ENCODE data around the gene TPCN1.
"Not testable (repeated sequence)": the region's sequence is repeated elsewhere in the genome, so short reads cannot be mapped to it uniquely, and the experiment has no call there.

TPCN1 gene

DNA sequence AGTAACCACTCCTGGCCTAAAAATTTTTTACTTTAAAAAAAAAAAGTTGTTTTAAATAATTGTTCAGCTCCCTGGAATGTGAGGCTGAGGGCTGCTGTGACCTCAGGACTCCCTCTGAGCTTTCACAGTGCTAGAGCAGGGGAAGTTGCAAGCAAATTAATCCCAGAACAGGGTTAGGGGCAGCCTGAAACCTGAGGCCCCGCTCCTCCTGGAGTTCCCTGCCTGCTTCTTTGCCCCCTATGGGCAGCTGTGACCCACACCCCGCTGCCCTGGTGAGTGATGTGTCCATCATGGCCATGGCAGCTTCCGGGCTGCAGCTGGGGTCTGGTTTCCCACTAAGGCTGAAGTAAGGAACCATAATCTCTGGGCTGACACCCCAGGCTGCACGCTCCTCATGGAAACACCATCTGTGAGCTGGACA lies 26.3 kb upstream of the TPCN1 start:
- H3K27ac ChIP-seq: peak overlapping the region in 8 of 21 experiments; percentile 4 to 68 (median 52)

DNA sequence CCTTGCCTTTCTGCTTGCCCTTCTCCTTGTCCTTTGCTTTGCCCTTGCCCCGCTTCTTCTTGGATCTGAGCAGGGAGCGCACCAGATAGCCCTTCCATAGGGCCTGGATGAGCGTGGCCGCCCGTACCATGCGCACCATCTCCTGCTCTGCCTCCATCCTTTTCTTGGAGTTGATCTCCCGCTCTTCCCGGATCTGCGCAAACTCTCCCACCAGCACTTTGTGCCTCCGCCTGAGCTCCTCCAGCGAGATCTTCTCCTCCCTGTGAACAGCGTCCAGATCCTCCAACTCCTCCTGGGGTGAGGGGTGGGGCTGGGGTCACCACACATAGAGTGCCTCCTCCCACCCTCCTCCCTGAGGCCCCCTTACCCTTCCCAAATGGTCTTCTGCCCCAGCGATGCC lies 25.7 kb upstream of the TPCN1 start:
- Histone ChIP-seq H3K4me3 (no peak overlapping the region), H3K27ac (peak overlapping the region in 7 of 21 experiments; percentile 4 to 68 (median 61))

More for the DNA sequence above, 26.3 kb upstream of the TPCN1 start:
- H3K4me3 ChIP-seq: no peak overlapping the region

DNA sequence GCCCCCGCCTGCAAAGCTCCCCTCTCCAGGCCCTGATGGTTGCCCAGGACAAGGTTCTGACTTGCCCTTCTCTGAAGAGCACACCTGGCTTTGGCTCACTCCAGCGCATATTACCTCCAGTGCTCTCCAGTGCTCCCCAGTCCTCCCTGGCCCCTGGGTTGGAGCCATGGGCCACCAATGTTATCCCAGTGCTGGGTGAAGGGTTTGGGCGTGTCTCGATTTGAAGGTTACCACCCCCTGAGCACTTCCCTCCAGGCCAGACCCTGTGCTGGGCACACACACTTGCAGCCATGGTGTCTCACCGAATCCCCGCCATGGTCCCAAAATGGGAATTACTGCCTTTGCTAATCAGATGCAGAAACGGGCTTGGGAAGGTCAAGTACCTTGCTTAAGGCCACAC lies 24.7 kb upstream of the TPCN1 start:
- no peak overlapping the region for H3K27ac ChIP-seq
- H3K4me3 ChIP-seq: no peak overlapping the region

DNA sequence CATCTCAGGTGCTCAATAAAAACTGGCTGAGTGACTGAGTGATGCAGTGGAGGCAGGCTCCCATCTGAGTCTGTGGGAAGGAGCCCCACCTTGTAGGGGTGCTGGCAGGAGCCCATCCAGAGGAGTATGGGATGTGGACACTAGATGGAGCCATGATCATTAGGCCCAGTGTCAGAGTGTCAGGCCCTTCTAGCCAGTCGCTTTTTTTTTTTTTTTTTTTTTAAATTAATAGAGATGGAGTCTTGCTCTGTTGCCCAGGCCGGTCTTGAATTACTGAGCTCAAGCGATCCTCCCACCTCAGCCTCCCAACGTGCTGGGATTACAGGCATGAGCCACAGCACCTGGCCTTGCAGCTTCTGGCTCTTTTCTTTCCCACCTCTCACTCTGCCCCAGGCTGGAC lies 24.3 kb upstream of the TPCN1 start:
- no peak overlapping the region for H3K27ac ChIP-seq

DNA sequence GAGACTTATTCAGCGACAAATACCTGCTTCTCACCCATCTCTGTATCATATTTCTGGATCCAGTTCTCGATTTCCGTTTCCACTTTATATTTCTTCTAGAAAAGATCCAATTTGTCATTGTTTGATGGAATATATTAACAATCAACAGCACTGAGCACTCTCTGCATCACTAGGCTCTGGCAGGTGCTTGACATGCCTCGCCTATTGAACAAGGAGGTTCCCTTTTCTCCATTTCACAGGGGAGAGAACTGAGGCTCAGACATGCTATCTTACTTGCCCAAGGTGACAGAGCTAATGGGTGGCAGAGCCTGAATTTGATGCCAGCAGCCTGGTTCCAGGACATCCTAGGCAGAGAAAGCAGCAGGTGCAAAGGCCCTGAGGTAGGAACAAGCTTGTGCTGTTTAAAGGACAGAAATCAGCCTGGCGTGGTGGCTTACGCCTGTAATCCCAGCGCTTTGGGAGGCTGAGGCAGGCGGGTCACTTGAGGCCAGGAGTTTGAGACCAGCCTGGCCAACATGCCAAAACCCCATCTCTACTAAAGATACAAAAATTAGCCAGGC lies 23.7 kb upstream of the TPCN1 start:
- no peak overlapping the region for H3K27ac ChIP-seq
- no peak overlapping the region for H3K4me3 ChIP-seq

More for the DNA sequence above, 24.3 kb upstream of the TPCN1 start:
- no peak overlapping the region for H3K4me3 ChIP-seq

DNA sequence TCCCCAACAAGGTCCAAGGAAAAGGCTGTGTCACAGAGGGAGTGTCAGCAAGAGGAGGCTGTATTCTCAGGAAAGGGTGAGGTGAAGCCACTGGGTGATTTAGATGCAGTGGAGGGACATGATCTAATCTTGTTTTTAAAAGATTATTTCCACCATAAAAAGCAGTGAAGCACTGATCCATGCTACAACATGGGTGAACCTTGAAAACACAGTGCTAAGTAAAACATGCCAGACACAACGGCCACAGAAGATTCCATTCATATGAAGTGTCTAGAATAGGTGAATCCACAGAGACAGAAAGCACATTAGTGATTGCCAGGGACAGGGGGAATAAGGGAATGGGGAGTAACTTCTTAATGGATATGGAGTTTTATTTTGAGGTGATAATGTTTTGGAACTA lies 23.0 kb upstream of the TPCN1 start:
- Histone ChIP-seq H3K4me3 (no peak overlapping the region), H3K27ac (no peak overlapping the region)

DNA sequence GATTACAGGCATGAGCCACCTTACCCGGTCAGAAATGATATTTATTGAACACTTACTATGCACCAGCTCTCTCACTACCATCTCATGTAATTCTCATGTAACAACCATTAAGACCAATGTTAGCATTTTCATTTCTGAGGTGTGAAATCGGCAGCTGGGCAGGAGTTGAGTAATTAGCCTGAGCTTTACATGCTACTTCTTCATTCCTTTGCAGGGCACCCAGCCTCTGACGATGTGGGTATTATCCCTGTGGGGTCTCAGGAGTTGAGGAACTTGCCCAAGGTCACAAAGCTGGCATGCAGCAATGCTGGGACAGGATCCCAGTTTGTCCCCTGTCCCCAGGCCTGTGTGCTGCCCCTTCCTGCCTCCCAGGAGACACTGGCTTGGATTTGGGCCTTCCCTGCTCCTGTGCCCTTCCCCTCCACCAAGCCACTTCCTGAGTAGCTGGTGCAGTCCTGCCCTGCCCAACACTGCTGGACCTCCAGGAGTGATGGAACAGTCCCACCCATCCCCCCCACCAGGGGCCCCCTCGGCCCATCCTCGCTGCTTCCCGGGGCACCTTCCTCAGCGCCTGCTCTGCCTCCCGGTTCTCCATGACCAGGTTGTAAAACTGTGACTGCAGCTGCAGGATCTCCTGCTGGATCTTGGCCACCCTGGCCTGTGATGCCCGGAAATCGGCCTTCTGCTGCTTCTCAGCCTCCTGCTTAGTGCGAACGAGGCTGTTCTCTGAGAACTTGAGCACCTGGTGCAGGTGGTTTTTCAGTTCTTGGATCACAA lies 21.1 kb upstream of the TPCN1 start:
- Histone ChIP-seq H3K27ac (no peak overlapping the region), H3K4me3 (no peak overlapping the region)

DNA sequence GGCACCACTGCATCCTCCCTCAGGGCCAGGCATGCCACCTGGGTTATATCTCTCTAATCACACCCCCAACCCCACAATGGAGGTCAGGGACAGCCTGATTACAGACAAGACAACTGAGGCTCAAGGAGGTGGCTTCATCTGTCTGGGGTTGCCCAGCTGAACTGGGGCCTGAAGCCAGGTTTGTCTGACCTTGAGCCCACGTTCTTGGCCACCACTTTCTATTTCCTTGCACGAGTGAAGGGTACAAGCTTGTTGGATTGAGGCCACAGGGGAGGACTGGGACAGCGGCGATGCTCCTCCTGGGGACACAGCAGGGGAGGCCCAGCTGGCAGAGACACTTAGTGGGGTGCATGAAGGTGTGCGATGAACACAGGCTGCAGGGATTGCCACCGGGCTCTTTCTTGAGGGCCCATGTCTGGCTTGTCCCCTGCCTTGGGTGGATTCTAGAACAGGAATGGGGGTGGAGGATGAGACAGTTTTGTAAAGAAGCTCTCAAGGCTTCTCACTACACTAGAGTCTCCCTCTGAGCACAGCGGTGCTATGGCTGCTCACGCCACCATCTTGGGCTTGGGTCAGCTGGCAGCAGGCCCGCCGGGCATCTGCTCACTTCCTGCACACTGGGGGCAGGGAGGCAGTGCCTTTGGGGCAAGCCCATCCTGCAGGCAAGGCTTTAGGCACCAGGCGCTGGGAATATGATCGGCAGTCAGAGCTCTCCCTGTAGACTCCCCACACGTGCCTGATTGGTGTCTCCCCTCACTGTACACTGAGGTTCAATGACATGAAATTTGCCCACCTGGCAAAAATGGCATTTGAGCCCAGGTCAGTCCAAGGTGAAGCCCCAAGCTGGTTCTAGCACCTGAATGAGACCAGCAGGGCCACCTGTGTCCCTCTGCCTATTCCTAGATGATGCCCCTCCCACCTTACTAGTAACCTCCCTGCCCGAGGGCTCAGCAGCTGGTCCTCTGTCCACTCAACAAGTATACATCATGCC lies 19.8 kb upstream of the TPCN1 start:
- Histone ChIP-seq H3K27ac (no peak overlapping the region), H3K4me3 (no peak overlapping the region)

DNA sequence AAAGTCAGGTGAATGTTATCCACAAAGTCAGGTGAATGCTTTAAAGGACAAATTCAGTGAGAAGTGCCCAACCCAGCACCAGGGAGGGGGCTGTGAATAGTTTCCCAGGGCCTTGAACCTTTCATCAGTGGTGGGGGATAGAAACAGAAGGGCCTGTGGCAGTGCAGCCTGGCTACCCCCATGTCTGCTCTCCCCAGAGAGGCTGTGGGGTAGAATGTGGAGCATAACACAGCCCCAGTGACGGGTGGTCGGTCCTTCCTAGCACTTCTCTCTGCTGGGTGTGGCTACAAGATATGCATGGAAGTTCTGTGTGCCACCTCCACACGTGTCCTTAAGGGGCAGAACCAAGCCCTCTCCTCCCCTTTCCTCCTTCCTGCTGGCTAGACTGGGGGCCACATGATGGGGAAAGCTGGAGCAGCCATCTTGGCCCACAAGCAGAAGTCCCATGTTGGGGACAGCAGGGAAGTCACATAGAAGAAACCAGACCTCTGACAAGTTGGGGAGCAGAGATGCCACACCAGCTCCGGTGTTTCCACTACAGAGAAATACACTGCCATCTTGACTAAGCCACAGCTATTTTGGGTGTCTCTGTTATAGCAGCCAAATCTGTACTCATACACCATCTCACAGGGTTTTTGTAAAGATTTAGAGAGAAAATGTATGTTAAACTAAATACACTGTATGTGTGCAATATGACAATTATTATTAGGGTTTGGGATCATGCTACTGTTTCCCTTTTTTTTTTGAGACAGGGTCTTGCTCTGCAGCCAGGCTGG lies 18.8 kb upstream of the TPCN1 start:
- Histone ChIP-seq H3K4me3 (no peak overlapping the region), H3K27ac (no peak overlapping the region)

DNA sequence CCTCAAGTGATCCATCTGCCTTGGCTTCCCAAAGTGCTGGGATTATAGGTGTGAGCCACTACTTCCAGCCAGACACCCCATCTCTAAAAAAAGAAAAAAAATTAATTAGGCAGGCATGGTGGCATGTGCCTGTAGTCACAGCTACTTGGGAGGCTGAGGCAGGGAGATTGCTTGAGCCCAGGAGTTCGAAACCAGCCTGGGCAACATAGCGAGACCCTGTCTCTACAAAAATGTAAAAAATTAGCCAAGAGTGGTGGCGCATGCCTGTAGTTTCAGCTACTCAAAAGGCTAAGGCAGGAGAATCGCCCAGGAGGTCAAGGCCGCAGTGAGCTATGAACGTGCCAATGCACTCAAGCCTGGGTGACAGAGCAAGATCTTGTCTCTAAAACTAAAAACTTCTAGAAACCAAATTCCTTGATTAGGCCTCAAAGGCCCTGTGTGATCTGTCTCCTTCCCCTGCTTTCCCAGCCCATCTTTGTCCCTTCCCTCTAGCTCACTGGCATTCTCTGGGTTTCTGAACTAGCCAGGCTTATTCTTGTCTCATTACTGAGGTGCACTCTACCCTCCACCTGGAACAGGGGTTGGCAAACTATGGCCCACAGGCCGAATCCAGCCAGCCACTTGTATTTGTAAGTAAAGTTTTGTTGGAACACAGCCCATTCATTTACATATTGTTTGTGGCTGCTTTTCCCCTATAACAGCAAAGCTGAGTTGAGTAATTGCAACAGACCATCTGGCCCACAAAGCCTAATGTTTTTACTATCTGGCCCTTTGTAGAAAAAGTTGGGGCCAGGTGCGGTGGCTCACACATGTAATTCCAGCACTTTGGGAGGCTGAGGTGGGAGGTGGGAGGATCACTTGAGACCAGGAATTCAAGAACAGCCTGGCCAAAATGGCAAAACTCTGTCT lies 17.2 kb upstream of the TPCN1 start:
- Histone ChIP-seq H3K27ac (no peak overlapping the region), H3K4me3 (no peak overlapping the region)

DNA sequence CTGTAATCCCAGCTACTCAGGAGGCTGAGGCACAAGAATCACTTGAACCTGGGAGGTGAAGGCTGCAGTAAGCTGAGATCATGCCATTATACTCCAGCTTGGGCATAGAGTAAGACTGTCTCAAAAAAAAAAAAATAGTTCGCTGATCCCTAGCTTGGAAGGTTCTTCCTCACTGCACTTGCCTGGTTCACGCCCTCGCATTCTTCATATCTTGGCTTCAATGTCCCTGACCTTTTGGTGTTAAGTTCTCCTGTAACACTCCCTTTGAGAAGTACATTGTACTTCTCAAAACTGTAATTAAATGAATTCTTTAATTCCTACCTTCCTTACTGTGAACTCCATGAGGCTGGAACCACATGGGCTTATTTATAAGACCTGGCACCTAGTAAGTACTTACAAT lies 16.5 kb upstream of the TPCN1 start:
- Histone ChIP-seq H3K27ac (no peak overlapping the region), H3K4me3 (no peak overlapping the region)

DNA sequence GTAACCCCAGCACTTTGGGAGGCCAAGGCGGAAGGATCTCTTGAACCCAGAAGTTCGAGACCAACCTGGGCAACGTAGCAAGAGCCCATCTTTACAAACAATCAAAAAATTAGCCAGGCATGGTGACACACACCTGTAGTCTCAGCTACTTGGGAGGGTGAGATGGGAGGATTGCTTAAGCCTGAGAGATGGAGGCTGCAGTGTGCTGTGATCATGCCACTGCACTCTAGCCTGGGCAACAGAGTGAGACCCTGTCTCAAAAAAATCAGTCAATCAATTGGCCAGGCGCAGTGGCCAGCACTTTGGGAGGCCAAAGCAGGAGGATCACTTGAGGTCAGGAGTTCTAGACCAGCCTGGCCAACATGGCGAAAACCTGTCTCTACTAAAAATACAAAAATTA lies 14.5 kb upstream of the TPCN1 start:
- H3K27ac ChIP-seq: peak overlapping the region in 2 of 21 experiments; percentile 5 to 49
- not testable (repeated sequence) for H3K4me3 ChIP-seq

DNA sequence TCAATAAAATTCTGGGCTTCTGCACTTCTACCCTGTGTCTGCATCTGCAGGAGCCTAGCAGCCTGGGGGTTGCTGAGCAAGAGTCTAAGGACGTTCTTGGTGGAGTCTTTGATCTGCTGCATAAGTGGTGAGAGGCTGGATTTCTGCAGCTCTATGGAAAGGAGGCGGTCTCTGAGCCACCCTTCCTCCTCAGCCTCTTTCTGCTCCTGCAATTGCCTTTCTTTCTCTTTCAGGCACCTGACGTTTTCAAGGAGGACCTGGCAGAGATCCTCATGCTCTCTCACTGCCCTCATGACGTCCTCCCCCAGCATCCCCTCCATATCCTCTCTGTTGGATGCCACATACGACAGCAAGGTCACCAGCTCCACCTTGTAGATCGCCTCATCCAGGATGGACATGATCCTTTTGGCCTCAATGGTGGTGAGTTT lies 13.6 kb upstream of the TPCN1 start:
- Histone ChIP-seq H3K4me3 (no peak overlapping the region), H3K27ac (peak overlapping the region in 9 of 21 experiments; percentile 11 to 72 (median 23))

DNA sequence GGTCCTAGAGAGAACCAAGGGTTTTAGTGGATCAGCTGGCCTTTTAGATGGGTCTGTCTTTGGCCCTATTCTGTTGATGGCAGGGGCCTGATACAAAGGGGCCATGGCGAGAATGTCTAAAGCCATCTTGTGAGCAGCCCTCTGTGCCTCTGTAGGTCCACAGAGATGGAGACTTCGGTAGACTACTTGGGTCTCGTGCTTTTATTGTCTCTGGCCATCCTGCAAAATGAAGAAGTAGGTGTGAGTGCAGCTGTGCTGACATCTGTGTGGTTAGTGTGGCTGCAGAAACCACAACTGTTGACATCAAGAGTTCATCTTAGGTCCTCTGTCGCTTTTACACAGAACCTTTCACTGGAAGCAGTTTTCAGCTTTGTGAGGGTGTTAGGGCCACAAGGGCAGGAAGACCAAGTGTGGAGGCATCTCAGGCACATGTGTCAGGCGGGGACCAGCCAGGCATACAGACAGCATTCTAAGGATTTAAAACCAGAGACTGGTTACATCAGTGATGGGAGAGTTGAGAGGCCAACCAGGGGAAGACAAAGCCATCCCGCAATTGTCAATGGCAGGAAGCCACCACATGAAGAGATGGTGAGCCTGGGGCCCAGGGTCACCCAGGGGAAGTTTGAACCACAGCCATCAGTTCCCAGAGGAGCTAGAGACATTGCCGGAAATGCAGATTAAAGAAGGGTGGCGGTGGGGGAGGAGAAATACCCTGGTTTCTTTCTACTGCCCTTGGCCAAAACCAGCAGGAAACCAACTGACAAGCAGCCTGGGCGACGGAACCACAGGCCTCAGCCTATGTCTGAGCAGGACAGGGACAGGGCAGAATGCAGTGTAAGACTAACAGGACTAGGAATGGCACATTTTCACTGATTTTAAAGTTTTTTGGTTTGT lies 13.0 kb upstream of the TPCN1 start:
- H3K27ac ChIP-seq: peak overlapping the region in 15 of 21 experiments; percentile 9 to 74 (median 49)
- no peak overlapping the region for H3K4me3 ChIP-seq

DNA sequence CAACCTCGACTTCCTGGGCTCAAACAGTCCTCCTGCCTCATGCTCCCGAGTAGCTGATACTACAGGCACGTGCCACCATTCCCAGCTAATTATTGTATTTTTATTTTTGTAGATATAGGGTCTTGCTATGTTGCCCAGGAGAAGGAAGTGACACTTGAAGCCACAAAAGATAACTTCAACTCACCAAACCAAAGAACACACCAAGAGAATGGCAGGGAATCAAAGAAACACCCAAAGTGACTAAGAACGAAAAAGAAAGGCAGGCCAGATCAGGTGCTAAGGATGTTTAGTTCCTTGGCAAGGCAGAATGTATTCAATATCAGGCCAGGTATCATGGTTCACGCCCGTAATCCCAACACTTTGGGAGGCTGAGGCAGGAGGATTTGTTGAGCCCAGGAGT lies 10.1 kb upstream of the TPCN1 start:
- H3K27ac ChIP-seq: no peak overlapping the region
- H3K4me3 ChIP-seq: no peak overlapping the region

DNA sequence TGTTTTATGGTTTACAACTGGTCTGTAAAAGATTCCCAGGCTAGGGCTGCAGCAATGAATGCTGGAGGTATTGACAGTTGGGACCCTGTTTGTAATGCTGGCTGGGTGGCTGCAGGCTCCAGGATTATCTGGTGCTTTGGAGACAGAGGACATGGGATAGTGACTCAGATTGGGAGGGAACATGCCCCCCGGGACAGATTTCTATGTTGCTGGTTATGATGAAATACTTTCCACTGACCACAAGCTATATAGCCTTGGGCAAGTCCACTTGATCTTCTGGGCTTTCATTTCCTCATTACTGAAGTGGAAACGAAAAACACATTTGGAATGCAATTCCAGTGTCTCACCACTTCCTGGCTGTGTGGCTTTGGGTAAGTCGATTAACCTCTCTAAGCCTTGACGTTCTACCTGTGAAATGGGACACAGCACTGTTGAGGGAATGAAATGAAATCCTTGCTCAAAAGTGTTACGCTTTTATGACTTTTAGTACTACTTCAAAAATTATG lies 6.3 kb upstream of the TPCN1 start:
- Histone ChIP-seq H3K4me3 (no peak overlapping the region), H3K27ac (peak overlapping the region in 7 of 21 experiments; percentile 31 to 73 (median 58))

DNA sequence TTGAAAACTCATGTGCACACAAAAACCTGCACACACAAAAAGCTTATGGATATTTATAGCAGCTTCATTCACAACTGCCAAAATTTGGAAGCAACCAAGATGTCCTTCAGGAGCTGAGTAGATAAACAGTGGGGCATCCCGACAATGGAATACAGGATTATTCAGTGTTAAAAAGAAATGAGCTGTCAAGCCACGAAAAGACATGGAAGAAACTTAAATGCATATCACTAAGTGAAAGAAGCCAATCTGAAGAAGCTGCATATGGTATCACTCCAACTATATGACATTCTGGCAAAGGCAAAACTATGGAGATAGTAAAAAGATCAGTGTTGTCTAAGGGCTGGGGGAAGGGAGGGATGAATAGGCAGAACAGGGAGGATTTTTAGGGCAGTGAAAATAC lies 5.2 kb upstream of the TPCN1 start:
- H3K4me3 ChIP-seq: no peak overlapping the region
- H3K27ac ChIP-seq: peak overlapping the region in 1 of 21 experiments; percentile 6

Data from skin epidermis (tissue), 12 donors.